Testis (tissue), 2 donors: Measurements from ENCODE around the gene TK2.

ENCODE experiments used
- CTCF ChIP-seq, 3 experiments: fragments of 450-650 bp in 2 of 3; fragments of 200-600 bp in 1 of 3; sonication (generic) in 1 of 3; IDR thresholded peaks; one replicate each; pipeline ENCODE4 v1.5.1; 2016 to 2019; ENCODE audit warnings: antibody characterized with exemption in 3 of 3, mild to moderate bottlenecking in 2 of 3, moderate library complexity in 1 of 3
- POLR2A ChIP-seq: fragments of 450-650 bp; IDR thresholded peaks from one replicate; pipeline ENCODE4 v1.6.1; 2017; ENCODE audit warnings: antibody characterized with exemption, mild to moderate bottlenecking, moderate library complexity

DNA sequence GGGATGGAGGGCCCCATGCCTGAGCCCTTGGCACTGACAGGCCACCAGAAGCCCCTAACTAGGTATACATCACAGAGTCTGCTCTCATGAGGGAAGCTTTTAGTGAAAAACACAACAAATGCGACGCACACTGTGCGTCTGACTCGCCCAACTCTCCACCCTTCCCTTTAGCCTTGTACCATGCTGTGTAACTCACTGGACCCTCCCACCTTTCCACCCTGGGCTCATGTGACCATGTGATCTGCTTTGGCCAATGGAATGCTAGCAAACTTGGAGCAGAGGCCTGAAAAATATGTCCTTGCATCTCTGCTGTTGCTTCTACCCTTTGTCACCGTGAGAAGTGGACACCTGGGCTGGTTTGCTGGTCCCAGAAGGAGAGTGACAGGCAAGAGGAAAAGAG, 21.6 kb downstream of the TK2 start:
- TF ChIP-seq CTCF (IDR thresholded peaks at IDR 0.05) (no peak), POLR2A (no peak)
